K562 (cell line): Measurements from ENCODE around the gene LTBR. TPM values are rescaled to one million over a fixed set of nuclear protein-coding genes. Genes with fewer than 3 reads are reported as not detected.

Source experiments
- ATAC-seq: fragments of 200-7000 bp; cut with Tn5 transposase; 3 replicates; pipeline ENCODE4 v1.9.1; 2020; ENCODE audit warnings: moderate library complexity
- BruUV-seq: library from RNA; stranded (reverse); fragments of 400-500 nt; replicated peaks from 2 replicates; lab custom pipeline; 2021; lab: Mats Ljungman, UMichigan
- CTCF ChIA-PET: fragments of 300-600 bp; formaldehyde crosslinking; extraction: SDS; loops from one replicate; lab custom pipeline; 2021; ENCODE audit warnings: low intra/inter-chr PET ratio; lab: Yijun Ruan, JAX
- POLR2A ChIA-PET: fragments of 300-600, 350-650 bp; sonication (Branson Sonifier 250); formaldehyde crosslinking; extraction: SDS; loops from one replicate; lab custom pipeline; 2021; ENCODE audit warnings: antibody characterized with exemption, inconsistent platforms; lab: Yijun Ruan, JAX
- DNase-seq, 4 experiments: peaks; one replicate each; pipeline versions ENCODE4 v3.0.0 to v3.0.0-alpha.2; 2011 to 2018; ENCODE audit warnings: low spot score in 3 of 4, mixed read lengths in 3 of 4; ENCODE audit errors: extremely low read depth in 1 of 4
- FAIRE-seq: peaks from 2 replicates; lab custom pipeline; 2011; peaks lifted over from hg19 to GRCh38; lab: Jason Lieb, UNC
- H2AFZ ChIP-seq: 2 replicates; pipeline ENCODE4 v1.6.0; 2011; ENCODE audit warnings: low read depth, low read length, control low read depth, inconsistent platforms
- H3K27ac ChIP-seq: fragments of 200-600 bp; 3 replicates; pipeline ENCODE4 v1.8.0; 2011; ENCODE audit warnings: low read depth, mild to moderate bottlenecking, control low read depth, inconsistent platforms, low read length, moderate library complexity, mixed read lengths; ENCODE audit errors: extremely low read depth
- H3K27me3 ChIP-seq, 2 experiments: fragments of 300-600 bp in 1 of 2; 2 replicates in 1 of 2; 3 replicates in 1 of 2; pipeline versions ENCODE4 v1.6.0 to v1.8.0; 2011; ENCODE audit warnings: inconsistent platforms in 2 of 2, low read length in 2 of 2, mild to moderate bottlenecking in 1 of 2, mixed read lengths in 1 of 2, moderate library complexity in 1 of 2; ENCODE audit not compliant: control insufficient read depth in 2 of 2, insufficient read depth in 2 of 2
- H3K36me3 ChIP-seq: fragments of 300-600 bp; 3 replicates; pipeline ENCODE4 v1.8.0; 2011; ENCODE audit warnings: mild to moderate bottlenecking, low read length, inconsistent platforms; ENCODE audit not compliant: control insufficient read depth, insufficient read depth
- H3K4me1 ChIP-seq, 2 experiments: fragments of 200-600 bp in 1 of 2; replicated peaks in 1 of 2; 2 replicates in 1 of 2; 3 replicates in 1 of 2; pipeline versions ENCODE4 v1.5.1 to v1.8.0; 2011; ENCODE audit warnings: inconsistent platforms in 2 of 2, low read length in 2 of 2, mild to moderate bottlenecking in 1 of 2, mixed read lengths in 1 of 2, moderate library complexity in 1 of 2; ENCODE audit not compliant: control insufficient read depth in 2 of 2, insufficient read depth in 2 of 2
- H3K4me2 ChIP-seq: 2 replicates; pipeline ENCODE4 v1.6.1; 2011; ENCODE audit warnings: low read length, control low read depth, inconsistent platforms, mixed read lengths; ENCODE audit not compliant: insufficient read depth
- H3K4me3 ChIP-seq: fragments of 200-600 bp; sonication (generic), shearing (Covaris generic); 2 replicates; pipeline ENCODE4 v1.5.1; 2016; ENCODE audit warnings: control low read depth, inconsistent platforms
- H3K79me2 ChIP-seq: fragments of 200-600 bp; 3 replicates; pipeline ENCODE4 v1.8.0; 2011; ENCODE audit warnings: low read length, inconsistent platforms; ENCODE audit not compliant: control insufficient read depth, insufficient read depth
- H3K9ac ChIP-seq, 2 experiments: 2 replicates each; pipeline versions ENCODE4 v1.6.0 to v1.6.1; 2011; ENCODE audit warnings: low read depth in 2 of 2, low read length in 2 of 2, control low read depth in 1 of 2, inconsistent platforms in 1 of 2, mild to moderate bottlenecking in 1 of 2, mixed read lengths in 1 of 2; ENCODE audit not compliant: insufficient read depth in 1 of 2
- H3K9me1 ChIP-seq: one replicate; pipeline ENCODE4 v1.6.0; 2011; ENCODE audit warnings: inconsistent platforms, mild to moderate bottlenecking, low read length, moderate library complexity; ENCODE audit not compliant: control insufficient read depth, insufficient read depth
- H3K9me3 ChIP-seq: replicated peaks from 2 replicates; pipeline ENCODE4 v1.5.1; 2011; ENCODE audit warnings: low read depth, low read length, inconsistent platforms; ENCODE audit not compliant: control insufficient read depth, insufficient read depth
- H4K20me1 ChIP-seq: replicated peaks from 2 replicates; pipeline ENCODE4 v1.6.1; 2011; ENCODE audit warnings: low read length, inconsistent platforms, mixed read lengths; ENCODE audit not compliant: control insufficient read depth, insufficient read depth
- CBX5 ChIP-seq: IDR thresholded peaks from 2 replicates; pipeline ENCODE4 v1.6.1; 2014; ENCODE audit warnings: low read depth, borderline replicate concordance
- CCAR2 ChIP-seq: fragments of 200-400 bp; formaldehyde crosslinking; IDR thresholded peaks from 2 replicates; pipeline ENCODE4 v1.6.1; 2017; ENCODE audit warnings: mild to moderate bottlenecking, low read depth, low read length
- E2F3 ChIP-seq: fragments of 250-450 bp; sonication (Bioruptor Pico); IDR thresholded peaks from 2 replicates; pipeline ENCODE4 v1.4.0; 2020; ENCODE audit warnings: mild to moderate bottlenecking
- ETV5 ChIP-seq: sonication (generic); formaldehyde crosslinking; IDR thresholded peaks from 2 replicates; pipeline ENCODE4 v1.4.0; 2020; ENCODE audit warnings: low read depth, mild to moderate bottlenecking, missing genetic modification reagents
- HEY1 ChIP-seq: fragments of 250-450 bp; sonication (Bioruptor Pico); IDR thresholded peaks from 2 replicates; pipeline ENCODE4 v1.5.0; 2020; ENCODE audit warnings: mild to moderate bottlenecking, moderate library complexity, borderline replicate concordance
- NRF1 ChIP-seq, 2 experiments: fragments of 450-650 bp; IDR thresholded peaks in 1 of 2; conservative IDR thresholded peaks in 1 of 2; 2 replicates each; pipeline ENCODE4 v1.6.1; 2014; ENCODE audit warnings: mild to moderate bottlenecking in 2 of 2
- PURB ChIP-seq: sonication (generic); formaldehyde crosslinking; IDR thresholded peaks from 2 replicates; pipeline ENCODE4 v1.9.0; 2021; ENCODE audit warnings: low read depth, mild to moderate bottlenecking, missing genetic modification reagents
- SOX6 ChIP-seq: fragments of 450-650 bp; IDR thresholded peaks from 2 replicates; pipeline ENCODE4 v1.6.1; 2014; ENCODE audit warnings: mild to moderate bottlenecking
- TEAD1 ChIP-seq, 2 experiments: fragments of 450-650 bp in 1 of 2; sonication (generic) in 1 of 2; formaldehyde crosslinking; IDR thresholded peaks; 2 replicates each; pipeline versions ENCODE4 v1.4.0 to v1.8.0; 2020 to 2022; ENCODE audit warnings: mild to moderate bottlenecking in 2 of 2, missing genetic modification reagents in 1 of 2
- THRAP3 ChIP-seq: fragments of 450-650 bp; IDR thresholded peaks from 2 replicates; pipeline ENCODE4 v1.6.1; 2016; ENCODE audit warnings: mild to moderate bottlenecking, inconsistent platforms, borderline replicate concordance
- ZNF175 ChIP-seq: fragments of 200-800 bp; sonication (Bioruptor generic); IDR thresholded peaks from 2 replicates; pipeline ENCODE4 v1.6.1; 2016; ENCODE audit warnings: low read depth, mild to moderate bottlenecking, missing genetic modification characterization, missing compliant biosample characterization
- ZNF3 ChIP-seq: fragments of 250-450 bp; sonication (Bioruptor Pico); IDR thresholded peaks from 2 replicates; pipeline ENCODE4 v1.5.0; 2021; ENCODE audit warnings: mild to moderate bottlenecking, moderate library complexity
- ZNF778 ChIP-seq: fragments of 450-650 bp; formaldehyde crosslinking; IDR thresholded peaks from 2 replicates; pipeline ENCODE4 v1.4.0; 2020; ENCODE audit warnings: mild to moderate bottlenecking, moderate library complexity
- WGBS: fragments of 100-300 bp; shearing (Covaris generic); methylation state at CpG from one replicate; pipeline ENCODE4 v1.1.6; 2016; ENCODE audit warnings: low coverage, mixed read lengths; ENCODE audit not compliant: insufficient coverage; ENCODE audit errors: missing lambda C conversion rate; 5-methylcytosine and 5-hydroxymethylcytosine counted together
- in situ Hi-C: fragments of 300-500 bp; cut with MboI; formaldehyde crosslinking; loops from 4 replicates; pipeline ENCODE4 v1.15.0; 2018; ENCODE audit warnings: inconsistent platforms, mixed read lengths
- intact Hi-C: fragments of 100-400 bp; cut with micrococcal nuclease; formaldehyde crosslinking; loops from 2 replicates; pipeline ENCODE4 v1.14.2; 2022
- polyA plus RNA-seq, 8 experiments: library from polyadenylated mRNA; depleted of rRNA in 4 of 8; stranded (reverse) in 5 of 8; unstranded in 3 of 8; fragments of >200 nt; fragmentation: Nextera tagmentation in 2 of 8; fragmentation: Illumina TruSeq in 1 of 8; extraction: Ambion mirVana in 2 of 8; extraction: Trizol in 1 of 8; gene quantifications; 2 replicates each; pipeline versions ENCODE4 v1.2.1 to v1.2.3, GENCODE V29; 2011 to 2014; ENCODE audit warnings: inconsistent platforms in 1 of 8, missing spikeins in 1 of 8
- total RNA-seq, 7 experiments: library from RNA; depleted of rRNA in 6 of 7; stranded (reverse); fragments of >200 nt in 6 of 7; fragmentation: Illumina TruSeq in 2 of 7; extraction: Trizol in 2 of 7; gene quantifications; 2 replicates each; pipeline versions ENCODE4 v1.2.1 to v1.2.3, GENCODE V29; 2011 to 2021; ENCODE audit warnings: low replicate concordance in 1 of 7

LTBR gene
- total and polyA plus RNA-seq, 9 of the 15 experiments (the other 6 are each of a cell fraction or from before 2014, with no cell fraction given) = 0.96 to 69.0 (median 35.3) TPM

DNA sequence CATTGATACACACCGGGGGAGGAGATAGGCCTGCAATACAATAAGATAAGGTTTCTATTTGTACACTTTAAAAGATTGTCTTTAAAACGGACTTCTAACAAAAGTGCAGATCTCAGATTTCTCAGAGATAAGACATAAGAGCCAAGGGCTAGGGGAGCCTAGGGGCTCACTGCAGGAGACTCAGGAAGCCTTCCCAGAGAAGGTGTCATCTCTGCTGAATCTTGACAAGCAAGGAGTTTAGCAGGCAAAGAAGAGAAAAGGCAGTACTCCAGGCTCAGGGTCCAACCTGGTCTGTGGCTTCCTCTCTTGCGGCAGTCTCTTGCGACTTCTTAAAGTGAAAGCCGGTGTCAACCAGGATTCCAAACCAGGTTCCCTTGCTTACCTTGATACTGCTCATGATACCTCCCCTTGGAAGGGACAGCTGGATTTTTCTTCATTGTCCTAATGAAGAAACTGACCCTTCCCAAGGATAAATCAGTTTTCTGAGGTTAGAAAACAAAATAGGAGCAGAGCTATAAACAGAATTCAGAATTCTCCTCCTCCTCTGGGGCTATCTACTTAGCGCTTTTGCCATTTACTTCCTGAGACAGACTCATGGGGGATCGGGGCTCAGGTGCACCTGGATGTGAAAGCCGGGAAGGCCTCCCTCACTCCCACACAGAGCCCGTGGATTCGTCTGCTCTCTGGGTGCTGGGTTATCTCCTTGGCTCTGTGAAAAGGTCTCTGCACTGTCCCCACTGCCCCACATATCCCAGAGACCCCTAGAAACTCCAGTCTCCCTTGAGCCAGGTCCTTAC is 6.9 kb upstream of the LTBR start:
- no peak overlapping the region for H3K27ac ChIP-seq

DNA sequence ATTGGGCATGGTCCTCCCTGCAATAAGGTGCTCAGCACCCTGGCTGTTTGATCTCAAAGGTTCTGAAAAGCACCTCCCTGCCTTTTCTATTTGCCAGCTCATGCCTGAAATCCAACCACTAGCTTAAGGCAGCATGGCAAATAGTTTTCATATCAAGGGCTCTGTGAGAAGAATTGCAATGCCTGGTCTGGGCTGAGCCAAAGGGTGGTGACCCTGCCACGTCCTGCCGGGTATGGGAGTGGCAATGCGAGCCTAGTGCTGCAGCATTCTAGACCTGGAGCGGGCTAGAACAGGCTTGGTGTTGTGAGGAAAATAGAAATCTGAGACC is 6.3 kb upstream of the LTBR start:
- no peak for ATAC-seq
- POLR2A ChIA-PET = no interaction called here
- H3K4me3 ChIP-seq = no peak overlapping the region
- no peaks in the 10 kb centered on the region for H3K36me3 ChIP-seq
- peak overlapping the region in 1 of 2 experiments; percentile 45; a peak in 1 of 4 replicates for H3K9ac ChIP-seq
- H3K79me2 ChIP-seq = no peaks in the 10 kb centered on the region
- no peak for DNase-seq
- H3K9me1 ChIP-seq = no peaks in the 10 kb centered on the region
- intact Hi-C loops = no loop called here
- CTCF ChIA-PET = no interaction called here
- FAIRE-seq = peak; percentile 29
- no peaks in the 10 kb centered on the region for H4K20me1 ChIP-seq
- no peak overlapping the region for H3K27ac ChIP-seq
- H3K27me3 ChIP-seq = no peaks in the 10 kb centered on the region
- TF ChIP-seq E2F3 (no peak), ZNF3 (no peak), HEY1 (CRISPR knock-in tag) (no peak), ETV5 (no peak), ZNF778 (CRISPR knock-in tag) (no peak), CBX5 (no peak), CCAR2 (no peak), PURB (CRISPR knock-in tag) (no peak)
- no peaks in the 10 kb centered on the region for H3K9me3 ChIP-seq
- in situ Hi-C loops = no loop called here
- WGBS = 75% methylated on average over 4 of the region's 4 CpGs
- no peak overlapping the region for H2AFZ ChIP-seq
- no TSS peak for BruUV-seq
- H3K4me1 ChIP-seq = peaks cover 12 to 28% of the 10 kb centered on the region in 2 experiments; a peak in 4 of 5 replicates
- no peak overlapping the region for H3K4me2 ChIP-seq

More for the DNA sequence above, 6.9 kb upstream of the LTBR start:
- Histone ChIP-seq H3K9me3 (no peaks in the 10 kb centered on the region), H3K4me3 (no peak overlapping the region), H3K79me2 (no peaks in the 10 kb centered on the region), H3K4me2 (no peak overlapping the region), H3K27me3 (no peaks in the 10 kb centered on the region), H2AFZ (peak overlapping the region; percentile 46; the same call in 1 of the 2 replicates), H3K36me3 (no peaks in the 10 kb centered on the region), H3K9me1 (no peaks in the 10 kb centered on the region), H3K9ac (peak overlapping the region in 1 of 2 experiments; percentile 45; a peak in 1 of 4 replicates), H4K20me1 (no peaks in the 10 kb centered on the region), H3K4me1 (peaks cover 17 to 31% of the 10 kb centered on the region in 2 experiments; a peak in 4 of 5 replicates)
- BruUV-seq = no TSS peak
- ChIA-PET CTCF (no interaction called here), POLR2A (no interaction called here)
- peak; percentile 16; the same call in 2 of the 3 replicates for ATAC-seq
- no peak for DNase-seq
- no peak for FAIRE-seq
- in situ Hi-C loops = no loop called here
- TF ChIP-seq SOX6 = peak; percentile 35; the same call in 1 of the 2 replicates
- no peak for TF ChIP-seq THRAP3
- no peak for TF ChIP-seq ZNF175 (CRISPR knock-in tag)
- 0 out of 4 replicates have a peak, but pooled peaks of 1 of the 2 experiments have one; percentile 3 for TF ChIP-seq TEAD1 (CRISPR knock-in tag; IDR thresholded peaks at IDR 0.05)
- TF ChIP-seq NRF1 (conservative IDR thresholded peaks at IDR 0.05 in 1 of 2, IDR thresholded peaks at IDR 0.05 in 1 of 2) = 0 out of 4 replicates have a peak, but pooled peaks of 1 of the 2 experiments have one; percentile 13
- intact Hi-C loops = no loop called here
- 41% methylated on average over 10 of the region's 10 CpGs for WGBS
